Measurements from ENCODE around the gene LRFN5. TPM values are rescaled to one million over a fixed set of nuclear protein-coding genes. Genes with fewer than 3 reads are reported as not detected.
"Not testable (repeated sequence)": the region's sequence is repeated elsewhere in the genome, so short reads cannot be mapped to it uniquely, and the experiment has no call there.

LRFN5 gene
- total and polyA plus RNA-seq, 8 donors: 2.1 to 7.4 (median 6.1) TPM

DNA sequence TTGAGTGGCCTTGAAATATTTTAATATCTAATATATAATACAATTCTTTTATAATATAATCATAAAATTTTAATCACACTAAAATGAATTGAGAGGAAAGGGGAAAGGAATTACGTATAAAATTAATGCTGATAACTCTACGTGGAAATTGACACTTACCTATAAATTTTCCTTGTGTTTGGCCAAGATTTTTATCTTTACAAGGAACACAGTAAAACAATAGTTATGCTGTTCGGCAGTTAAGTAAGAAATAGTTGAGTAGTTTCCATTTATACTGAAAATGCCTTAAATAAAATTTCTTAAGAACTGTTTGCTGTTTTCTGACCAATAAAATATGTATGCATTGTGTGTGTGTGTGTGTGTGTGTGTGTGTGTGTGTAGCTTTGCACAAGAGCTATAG is 294.4 kb downstream of the LRFN5 start:
- no peak for ATAC-seq
- intact Hi-C loops (cut with DNase I): no loop called here
- H3K27ac ChIP-seq: no peak overlapping the region
- no peaks in the 10 kb centered on the region for H3K36me3 ChIP-seq
- DNase-seq: no peak
- no peaks in the 10 kb centered on the region for H3K27me3 ChIP-seq
- TF ChIP-seq, protein P1, sequence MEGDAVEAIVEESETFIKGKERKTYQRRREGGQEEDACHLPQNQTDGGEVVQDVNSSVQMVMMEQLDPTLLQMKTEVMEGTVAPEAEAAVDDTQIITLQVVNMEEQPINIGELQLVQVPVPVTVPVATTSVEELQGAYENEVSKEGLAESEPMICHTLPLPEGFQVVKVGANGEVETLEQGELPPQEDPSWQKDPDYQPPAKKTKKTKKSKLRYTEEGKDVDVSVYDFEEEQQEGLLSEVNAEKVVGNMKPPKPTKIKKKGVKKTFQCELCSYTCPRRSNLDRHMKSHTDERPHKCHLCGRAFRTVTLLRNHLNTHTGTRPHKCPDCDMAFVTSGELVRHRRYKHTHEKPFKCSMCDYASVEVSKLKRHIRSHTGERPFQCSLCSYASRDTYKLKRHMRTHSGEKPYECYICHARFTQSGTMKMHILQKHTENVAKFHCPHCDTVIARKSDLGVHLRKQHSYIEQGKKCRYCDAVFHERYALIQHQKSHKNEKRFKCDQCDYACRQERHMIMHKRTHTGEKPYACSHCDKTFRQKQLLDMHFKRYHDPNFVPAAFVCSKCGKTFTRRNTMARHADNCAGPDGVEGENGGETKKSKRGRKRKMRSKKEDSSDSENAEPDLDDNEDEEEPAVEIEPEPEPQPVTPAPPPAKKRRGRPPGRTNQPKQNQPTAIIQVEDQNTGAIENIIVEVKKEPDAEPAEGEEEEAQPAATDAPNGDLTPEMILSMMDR (IDR thresholded peaks at IDR 0.05): no peak
- H3K9me3 ChIP-seq: no peaks in the 10 kb centered on the region
- H3K4me1 ChIP-seq: no peaks in the 10 kb centered on the region
- H3K4me3 ChIP-seq: no peak overlapping the region

DNA sequence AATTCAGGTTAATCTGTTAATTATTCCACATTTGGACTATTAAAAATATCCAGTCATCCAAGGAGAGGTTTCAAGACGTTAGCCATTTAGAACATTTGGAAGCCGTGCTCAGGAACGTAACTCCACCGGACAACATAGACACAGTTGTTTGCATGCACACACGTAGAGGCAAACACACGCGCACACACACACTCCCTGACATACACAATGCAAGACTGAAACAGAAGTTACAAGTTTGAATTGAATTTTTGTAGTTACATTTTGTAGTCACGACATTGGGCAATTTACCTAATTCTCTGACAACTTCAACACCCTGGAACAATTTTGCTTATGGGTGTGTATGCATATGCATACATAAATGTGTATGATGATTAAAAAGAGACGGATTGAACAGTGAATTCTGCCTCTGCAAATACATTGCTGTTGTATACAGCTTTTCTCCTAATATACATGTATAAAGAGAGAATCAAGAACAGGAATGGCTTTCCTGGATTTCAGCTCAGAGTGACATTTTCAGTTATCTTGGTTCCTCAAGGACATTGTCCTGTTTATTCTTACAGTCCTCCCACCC is 298.8 kb downstream of the LRFN5 start:
- TF ChIP-seq, protein P1 (IDR thresholded peaks at IDR 0.05): no peak
- DNase-seq (no peak), ATAC-seq (no peak)
- H3K4me1 ChIP-seq: no peaks in the 10 kb centered on the region
- no peak overlapping the region for H3K4me3 ChIP-seq
- no peaks in the 10 kb centered on the region for H3K9me3 ChIP-seq
- no peak overlapping the region for H3K27ac ChIP-seq
- H3K27me3 ChIP-seq: no peaks in the 10 kb centered on the region
- intact Hi-C loops (cut with DNase I): no loop called here
- no peaks in the 10 kb centered on the region for H3K36me3 ChIP-seq

DNA sequence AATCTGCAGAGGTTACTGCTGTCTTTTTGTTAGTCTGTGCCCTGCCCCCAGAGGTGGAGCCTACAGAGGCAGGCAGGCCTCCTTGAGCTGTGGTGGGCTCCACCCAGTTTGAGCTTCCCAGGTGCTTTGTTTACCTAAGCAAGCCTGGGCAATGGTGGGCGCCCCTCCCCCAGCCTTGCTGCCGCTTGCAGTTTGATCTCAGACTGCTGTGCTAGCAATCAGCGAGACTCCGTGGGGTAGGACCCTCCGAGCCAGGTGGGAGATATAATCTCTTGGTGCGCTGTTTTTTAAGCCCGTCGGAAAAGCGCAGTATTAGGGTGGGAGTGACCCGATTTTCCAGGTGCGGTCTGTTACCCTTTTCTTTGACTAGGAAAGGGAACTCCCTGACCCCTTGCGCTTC is 304.5 kb downstream of the LRFN5 start:
- H3K9me3 ChIP-seq; H3K27me3 ChIP-seq; DNase-seq; ATAC-seq; H3K4me3 ChIP-seq; intact Hi-C loops (cut with DNase I); H3K4me1 ChIP-seq; H3K27ac ChIP-seq; H3K36me3 ChIP-seq: not testable (repeated sequence)

DNA sequence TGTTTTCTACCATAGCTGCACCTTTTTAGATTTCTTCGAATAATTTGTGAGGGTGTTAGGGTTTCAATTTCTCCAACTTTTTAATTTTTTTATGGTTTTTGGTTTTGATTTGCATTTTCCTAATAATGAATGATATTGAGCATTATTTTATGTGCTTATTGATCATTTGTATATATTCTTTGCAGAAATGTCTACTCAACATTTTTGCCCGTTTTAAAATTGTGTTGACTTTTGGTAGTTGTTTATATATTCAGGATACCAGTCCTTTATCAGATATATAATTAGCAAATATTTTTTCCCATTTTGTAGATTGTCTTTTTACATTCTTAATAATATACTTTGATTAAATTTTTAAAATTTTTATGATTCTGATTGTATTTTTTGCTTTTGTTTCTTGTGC is 306.7 kb downstream of the LRFN5 start:
- Histone ChIP-seq H3K4me1 (no peaks in the 10 kb centered on the region), H3K4me3 (no peak overlapping the region), H3K36me3 (no peaks in the 10 kb centered on the region), H3K27ac (no peak overlapping the region), H3K27me3 (no peaks in the 10 kb centered on the region), H3K9me3 (peaks cover 0 to 5% of the 10 kb centered on the region in 2 donors)
- no peak for ATAC-seq
- intact Hi-C loops (cut with DNase I): no loop called here
- TF ChIP-seq, protein P1 (IDR thresholded peaks at IDR 0.05): no peak
- no peak for DNase-seq

DNA sequence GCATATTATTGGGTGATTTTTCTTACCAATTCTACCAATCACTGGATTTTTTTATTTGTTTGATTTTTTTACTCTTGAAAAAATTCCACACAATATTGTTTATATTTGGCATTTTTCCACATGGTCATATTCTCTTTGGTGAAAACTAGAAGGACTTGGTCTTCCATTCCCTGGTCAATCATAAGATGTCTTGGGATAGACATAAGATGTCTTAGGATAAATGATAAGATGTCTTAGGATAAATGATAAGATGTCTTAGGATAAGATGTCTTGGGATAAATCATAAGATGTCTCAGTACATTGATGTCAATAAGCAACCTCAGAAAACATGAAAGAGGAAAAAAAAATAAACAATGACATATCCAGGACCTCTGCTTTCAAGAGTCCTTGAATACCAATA is 309.1 kb downstream of the LRFN5 start:
- no peaks in the 10 kb centered on the region for H3K4me1 ChIP-seq
- ATAC-seq (no peak), DNase-seq (no peak)
- intact Hi-C loops (cut with DNase I): no loop called here
- no peak overlapping the region for H3K4me3 ChIP-seq
- TF ChIP-seq, protein P1 (IDR thresholded peaks at IDR 0.05): no peak
- H3K27me3 ChIP-seq: no peaks in the 10 kb centered on the region
- H3K27ac ChIP-seq: no peak overlapping the region
- peaks cover 0 to 5% of the 10 kb centered on the region in 2 donors for H3K9me3 ChIP-seq
- no peaks in the 10 kb centered on the region for H3K36me3 ChIP-seq

DNA sequence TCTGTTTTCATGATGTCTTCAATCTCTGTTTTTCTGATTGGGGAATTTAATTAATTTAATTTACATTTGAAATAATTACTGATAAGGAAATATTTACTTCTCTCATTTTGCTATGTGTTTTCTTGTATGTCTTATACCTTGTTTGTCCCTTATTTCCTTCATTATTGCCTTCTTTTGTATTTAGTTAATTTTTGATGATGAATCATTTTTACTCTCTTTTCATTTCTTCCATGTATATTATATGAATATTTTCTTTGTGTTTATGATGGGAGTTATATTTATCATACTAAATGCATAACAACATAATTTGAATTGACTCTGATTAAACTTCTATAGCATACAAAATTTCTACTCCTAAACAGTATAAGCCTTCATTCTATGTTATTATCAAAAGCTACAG is 309.6 kb downstream of the LRFN5 start:
- intact Hi-C loops (cut with DNase I): no loop called here
- DNase-seq (no peak), ATAC-seq (no peak)
- Histone ChIP-seq H3K4me3 (no peak overlapping the region), H3K27me3 (no peaks in the 10 kb centered on the region), H3K4me1 (no peaks in the 10 kb centered on the region), H3K36me3 (no peaks in the 10 kb centered on the region), H3K9me3 (peaks cover 0 to 5% of the 10 kb centered on the region in 2 donors), H3K27ac (no peak overlapping the region)
- TF ChIP-seq, protein P1 (IDR thresholded peaks at IDR 0.05): no peak
